ENCODE results near the gene IL10RA.

Gene IL10RA

DNA sequence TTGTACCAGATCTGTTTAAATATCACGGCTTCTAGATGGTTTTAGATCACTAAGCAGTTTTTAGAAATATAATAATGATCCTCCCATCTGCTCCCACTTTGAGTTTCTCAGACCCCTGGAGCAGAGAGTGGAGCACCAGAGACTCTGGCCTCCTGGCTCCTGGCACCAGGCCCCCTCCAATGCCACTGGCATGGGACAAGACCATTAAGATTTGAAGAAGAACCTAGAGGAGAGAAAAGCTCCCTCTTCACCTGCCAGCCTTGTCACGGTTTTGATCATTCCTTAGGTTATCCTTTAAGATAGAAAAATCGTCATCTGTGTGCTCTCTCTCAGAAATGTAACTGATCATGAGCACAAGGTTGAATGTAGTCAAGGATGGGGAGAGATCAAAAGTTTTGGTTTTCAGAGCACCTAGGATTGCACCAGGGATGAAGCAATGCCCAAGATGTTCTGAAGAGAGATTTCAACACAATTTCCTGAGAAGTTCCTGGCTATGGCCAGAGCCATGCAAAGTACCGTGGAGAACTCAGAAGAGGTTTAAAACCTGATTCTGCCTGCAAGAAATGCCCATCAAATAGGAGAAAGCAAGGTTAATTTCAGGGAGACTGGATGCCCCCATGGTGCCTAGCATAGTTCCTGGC is 22.2 kb downstream of the IL10RA start:
- DNase-seq = no peak

DNA sequence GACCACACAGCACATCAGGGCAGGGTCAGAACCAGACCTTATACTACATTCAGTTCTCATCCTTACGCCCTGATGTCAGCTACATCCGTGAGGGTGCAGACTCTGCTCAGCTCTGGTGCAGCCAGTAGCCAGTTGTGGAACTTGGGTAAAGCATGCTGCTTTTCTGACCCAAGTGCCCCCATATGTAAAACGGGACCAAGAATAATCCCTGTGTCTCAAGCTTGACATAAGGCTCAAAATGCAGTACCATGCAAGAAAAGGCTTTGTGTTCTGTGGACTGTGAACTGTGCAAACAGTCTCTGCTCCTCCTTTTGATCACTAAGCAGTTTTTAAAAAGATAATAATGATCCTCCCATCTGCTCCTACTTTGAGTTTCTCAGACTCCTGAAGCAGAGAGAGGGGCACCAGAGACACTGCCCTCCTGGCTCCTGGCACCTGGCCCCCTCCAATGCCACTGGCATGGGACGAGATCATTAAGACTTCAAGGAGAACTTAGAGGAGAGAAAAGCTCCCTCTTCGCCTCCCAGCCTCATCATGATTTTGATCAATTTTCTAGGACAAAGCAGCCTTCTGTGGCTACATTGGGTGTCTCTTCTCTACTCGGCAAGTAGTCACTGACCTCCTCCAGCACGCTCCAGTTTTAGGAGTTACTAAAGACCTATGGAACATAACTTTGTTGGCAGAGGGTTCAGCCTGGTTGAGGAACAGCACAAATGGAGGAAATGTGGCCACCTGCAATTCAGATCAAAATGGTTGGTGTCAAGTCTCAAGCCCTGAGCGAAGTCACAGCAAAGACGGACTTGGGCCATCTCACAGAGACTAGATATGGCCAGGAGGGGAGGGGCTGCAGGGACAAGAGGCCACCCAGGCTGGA is 23.9 kb downstream of the IL10RA start:
- DNase-seq = no peak

DNA sequence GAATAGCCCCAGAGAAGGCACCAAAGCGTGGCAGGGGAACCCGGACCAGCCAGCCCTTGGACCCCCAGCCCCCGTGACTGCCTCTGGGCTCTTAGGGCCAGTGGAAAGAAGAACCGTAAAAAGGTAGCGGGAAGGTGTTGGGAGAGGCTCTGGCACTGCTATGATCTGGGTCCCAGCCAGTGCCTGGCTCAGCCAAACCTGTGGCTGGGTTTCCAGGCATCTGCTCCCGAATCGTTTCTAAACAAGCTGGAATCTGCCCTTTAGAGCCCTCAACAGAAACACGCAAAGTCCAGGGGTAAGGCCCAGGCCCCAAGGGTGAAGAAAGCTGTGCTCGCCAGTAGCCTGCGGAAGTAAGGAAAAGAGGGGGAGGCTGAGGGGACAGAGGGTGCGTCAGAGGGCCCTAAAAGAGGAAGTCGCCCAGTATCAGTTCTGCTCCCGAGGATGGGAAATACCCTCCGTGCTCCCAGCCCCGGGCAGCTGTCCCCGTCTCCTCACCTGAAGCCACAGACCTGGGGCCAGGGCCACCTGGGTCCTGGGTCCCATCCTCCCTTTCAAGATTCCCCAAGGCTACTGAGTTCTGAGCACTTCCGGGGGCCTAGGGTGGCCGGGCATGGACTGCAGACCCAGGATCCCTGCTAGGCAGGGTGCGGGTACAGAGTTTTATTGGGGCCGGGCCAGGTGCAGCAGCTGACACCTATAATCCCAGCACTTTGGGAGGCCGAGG is 24.7 kb downstream of the IL10RA start:
- peak; percentile 79 for DNase-seq

DNA sequence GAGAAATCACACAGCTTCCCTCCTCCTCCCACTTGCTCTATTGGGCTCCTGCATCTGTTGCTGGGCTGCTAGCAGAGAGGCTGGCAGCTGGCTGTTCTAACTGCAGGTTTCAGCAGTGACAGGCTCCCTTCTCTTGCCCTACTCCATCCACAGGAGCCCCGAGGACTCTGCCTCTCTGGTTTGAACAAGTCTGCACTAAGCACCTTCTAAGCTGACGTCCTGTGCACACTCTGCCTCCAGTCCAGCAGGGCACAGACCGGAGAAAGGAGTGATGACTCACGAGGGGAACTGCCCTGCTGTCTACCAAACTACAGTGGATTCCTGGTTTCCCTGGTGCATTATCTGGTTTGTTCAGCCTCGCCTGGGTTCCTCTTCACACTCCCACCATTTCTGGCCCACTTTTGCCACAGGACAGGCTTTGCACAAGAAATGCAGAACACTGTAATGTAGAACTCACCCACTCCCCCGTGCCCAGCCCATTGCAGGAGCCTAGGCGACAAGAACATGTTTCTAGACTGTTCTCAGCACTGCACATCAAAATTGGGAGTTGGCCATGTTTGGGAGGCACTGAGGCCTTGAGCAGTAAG is 26.0 kb downstream of the IL10RA start:
- peak; percentile 81 for DNase-seq

DNA sequence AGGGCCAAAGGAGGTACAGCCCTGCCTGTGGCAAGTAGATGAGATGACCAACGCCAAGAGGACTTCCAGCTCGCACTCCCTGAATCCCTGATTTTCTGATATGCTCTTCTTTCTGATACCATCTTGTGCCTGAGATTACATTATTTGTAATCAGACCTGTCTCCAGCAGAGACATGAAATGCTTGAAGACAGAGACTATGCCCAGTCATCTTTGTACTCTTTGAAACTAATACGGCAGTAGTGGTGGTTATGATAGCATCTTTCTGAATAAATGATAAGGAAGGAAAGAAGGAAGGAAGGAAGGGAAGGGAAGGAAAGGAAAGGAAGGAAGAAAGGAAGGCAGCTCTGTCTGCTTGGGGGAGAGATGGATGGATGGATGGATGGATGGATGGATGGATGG is 27.8 kb downstream of the IL10RA start:
- DNase-seq = no peak

DNA sequence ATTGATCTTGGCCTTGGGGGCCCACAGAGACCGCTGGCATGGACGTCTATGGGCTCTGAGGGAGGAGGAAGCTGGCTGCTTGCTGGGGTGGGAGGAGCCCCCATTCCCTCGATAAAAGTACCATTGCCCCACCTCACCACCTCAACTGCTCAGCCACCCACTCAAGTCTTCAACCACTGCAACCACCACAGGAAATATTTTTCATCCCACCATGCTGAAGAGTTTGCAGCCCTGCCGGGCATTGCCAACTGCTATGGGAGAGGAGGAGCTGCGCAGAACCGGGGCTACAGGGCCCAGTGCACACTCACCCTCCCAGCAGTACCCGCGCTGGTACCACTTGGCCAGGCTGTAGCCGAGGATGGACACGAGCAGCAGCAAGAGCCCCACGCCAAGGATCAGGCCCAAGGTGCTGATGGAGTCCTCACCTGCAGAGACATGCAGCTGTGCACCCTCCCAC is 29.2 kb downstream of the IL10RA start:
- no peak for DNase-seq

DNA sequence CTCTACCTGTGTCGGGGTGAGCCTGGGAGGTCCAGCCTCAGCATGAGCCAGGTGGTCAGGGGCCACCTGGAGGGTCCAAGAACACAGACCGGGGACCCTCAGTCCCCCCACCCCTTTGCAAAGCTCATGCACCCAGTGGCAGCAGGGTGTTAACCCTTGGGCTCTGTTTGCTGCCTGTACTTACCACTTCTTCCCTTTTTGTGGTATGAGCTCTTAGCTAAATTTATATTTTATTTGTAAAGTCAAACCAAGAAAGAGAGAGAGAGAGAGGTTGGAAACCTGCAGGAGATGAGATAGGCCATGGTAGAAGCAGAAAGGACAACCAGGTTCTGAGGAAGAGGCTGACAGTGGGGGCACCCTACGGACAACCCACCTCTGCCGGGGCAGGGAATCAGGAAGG is 29.9 kb downstream of the IL10RA start:
- DNase-seq = peak; percentile 61

DNA sequence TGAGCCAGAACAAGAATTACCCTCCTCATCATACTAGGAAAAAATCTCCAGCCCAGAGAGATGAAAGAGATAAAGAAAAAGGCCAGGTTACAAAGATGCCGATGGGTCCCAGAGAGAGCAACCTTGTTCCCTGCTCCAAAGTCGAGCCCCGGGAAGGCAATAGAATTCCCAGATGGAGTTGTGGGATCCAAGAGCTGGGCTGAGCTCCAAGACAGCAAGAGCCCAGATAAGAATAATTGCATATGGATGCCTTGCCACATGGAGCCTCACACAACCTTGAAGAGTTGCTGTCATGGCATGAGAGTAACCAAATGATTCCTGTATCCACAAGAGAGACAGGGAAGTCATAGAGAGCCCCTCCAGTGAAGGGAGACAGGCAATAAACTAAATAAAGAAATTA is 30.9 kb downstream of the IL10RA start:
- DNase-seq = no peak

DNA sequence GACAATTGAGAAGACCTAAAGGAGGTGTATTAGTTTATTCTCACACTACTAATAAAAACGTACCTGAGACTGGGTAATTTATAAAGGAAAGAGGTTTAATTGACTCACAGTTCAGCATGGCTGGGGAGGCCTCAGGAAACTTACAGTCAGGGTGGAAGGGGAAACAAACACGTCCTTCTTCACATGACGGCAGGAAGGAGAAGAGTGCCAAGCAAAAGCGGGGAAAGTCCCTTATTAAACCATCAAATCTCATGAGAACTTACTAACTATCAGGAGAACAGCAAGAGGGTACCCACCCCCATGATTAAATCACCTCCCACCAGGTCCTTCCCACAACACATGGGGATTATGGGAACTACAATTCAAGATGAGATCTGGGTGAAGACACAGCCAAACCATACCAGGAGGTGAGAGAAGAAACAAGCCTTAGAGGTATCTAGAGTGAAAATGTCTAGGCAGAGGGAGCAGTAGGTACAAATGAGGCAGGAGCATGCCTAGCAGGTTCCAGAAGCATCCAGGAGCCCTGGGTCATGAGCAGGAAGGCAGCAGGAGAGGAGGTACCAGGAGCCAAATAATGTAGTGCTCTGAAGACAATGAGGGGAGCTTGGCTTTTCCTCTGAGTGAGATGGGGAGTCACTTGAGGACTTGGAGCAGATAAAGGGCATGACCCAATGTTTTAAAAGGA is 31.6 kb downstream of the IL10RA start:
- DNase-seq = no peak

DNA sequence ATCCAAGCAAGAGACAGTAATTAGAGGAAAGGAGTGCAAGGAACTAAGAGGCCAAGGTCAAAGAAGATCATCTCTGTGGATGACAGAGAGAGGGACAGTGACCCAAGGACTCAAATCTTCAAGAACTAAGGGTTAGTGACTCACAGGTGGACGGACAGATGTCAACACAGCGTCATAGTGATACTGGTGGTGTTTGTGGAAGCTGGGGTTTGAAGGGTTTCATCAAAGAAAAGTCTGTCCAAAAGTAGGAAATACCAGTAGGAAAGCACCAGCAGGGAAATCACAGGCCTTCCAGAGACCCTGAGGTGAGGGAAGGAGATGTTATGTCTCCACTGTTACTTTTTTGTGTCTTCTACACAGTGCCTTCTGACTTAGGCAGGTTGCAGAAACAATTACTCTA is 32.2 kb downstream of the IL10RA start:
- no peak for DNase-seq

DNA sequence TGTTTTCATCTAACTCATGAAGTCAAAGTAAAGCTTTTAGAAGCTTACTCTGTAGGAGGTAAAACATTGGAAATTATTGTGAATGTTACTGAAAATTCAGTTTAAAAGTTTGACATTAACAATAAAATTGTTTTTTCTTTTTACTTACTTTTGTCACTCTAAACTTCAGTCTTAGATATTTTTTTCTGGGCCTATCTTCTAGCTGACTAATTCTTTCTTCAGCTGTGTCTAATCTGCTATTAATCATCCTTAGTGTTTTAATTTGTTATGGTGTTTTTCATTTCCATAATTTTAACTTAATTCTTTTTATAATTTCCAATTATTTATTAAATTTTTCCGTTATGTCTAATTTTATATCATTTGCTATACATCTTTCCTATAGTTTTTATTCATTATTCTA is 35.0 kb downstream of the IL10RA start:
- no peak for DNase-seq

DNA sequence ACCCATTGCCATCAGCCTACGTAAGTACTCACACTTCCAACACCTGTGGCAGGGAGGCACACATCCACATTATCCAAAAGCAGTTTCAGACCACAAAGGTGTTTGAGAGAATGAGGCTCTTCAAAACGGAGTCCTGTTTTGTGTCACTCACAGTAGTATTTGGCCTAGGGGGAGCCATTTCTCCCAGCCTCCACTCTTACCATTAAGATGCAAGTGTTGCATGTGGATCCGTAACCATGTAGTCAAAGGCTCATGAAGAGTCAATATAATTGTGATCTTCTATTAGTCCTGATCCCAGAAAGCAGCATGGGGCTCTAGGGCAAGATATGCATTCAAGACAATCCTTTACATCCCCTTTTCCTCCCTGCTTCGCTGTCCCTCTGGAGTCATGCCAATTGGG is 41.5 kb downstream of the IL10RA start:
- no peak for DNase-seq

DNA sequence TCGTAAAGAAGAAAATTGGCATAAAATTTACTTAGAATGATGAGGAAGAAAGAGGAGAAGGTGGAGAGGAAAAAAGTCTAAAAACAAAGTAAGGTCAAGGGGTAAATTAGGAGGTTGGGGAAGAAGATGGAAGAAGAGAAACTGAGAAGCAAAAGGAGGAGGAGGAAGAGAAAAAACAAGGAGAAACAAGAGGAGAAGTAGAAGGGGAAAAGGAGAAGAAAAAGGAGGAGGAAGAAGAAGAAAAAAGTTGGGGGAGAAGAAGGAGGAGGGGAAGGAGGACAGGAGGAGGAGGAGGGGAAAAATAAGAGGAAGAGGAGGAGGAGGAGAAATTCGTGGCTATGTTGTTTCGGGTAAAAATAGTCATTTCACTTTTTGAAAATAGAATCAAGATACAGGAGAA is 42.4 kb downstream of the IL10RA start:
- no peak for DNase-seq

DNA sequence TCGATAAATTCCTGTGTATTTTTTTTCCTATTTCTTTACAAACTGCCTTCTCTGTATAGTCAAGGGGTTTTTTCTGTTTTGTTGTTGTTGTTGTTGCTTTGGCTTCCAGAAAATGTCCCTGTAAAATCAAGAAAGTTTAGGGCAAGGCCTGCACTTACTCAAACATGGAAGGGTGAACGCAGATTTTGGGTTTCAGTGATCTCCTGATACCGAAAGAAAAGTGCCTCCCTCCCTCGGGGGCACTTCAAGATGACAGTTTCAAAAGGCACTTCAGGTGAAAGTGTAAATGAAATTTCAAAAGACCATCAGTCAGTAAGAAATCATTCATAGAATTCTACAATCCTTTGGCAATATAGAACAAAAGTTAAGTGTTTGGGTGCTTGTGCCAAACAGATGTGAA is 47.2 kb downstream of the IL10RA start:
- DNase-seq = no peak

DNA sequence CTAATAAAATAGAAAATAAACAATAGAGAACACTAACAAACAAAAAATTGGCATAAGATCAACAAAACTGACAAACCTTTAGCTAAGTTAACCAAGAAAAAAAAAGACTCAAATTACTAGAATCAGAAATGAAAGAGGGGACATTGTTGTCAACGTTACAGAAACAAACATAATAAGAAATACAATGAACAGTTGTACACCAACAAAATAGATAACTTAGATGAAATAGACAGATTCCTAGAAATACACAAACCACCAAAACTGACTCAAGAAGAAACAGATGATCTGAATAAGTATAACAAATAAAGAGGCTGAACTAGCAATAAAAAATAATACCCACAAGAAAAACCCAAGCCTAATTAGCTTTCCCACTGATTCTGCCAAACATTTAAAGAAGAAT is 55.9 kb downstream of the IL10RA start:
- no peak for DNase-seq

DNA sequence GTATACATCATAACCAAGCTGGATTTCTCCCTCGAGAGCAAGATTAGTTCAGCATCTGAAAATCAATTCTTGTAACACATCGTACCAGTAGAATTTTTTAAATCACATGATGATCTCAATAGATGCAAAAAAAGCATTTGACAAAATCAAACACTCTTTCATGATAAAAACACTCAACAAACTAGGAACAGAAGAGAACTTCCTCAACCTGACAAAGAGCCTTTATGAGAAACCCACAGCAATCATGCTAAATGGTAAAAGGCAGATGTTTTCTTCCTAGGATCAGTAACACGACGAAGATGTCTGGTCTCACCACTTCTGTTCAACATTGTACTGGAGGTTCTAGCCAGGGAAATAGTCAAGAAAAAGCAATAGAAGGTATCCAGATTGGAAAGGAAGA is 56.6 kb downstream of the IL10RA start:
- no peak for DNase-seq

DNA sequence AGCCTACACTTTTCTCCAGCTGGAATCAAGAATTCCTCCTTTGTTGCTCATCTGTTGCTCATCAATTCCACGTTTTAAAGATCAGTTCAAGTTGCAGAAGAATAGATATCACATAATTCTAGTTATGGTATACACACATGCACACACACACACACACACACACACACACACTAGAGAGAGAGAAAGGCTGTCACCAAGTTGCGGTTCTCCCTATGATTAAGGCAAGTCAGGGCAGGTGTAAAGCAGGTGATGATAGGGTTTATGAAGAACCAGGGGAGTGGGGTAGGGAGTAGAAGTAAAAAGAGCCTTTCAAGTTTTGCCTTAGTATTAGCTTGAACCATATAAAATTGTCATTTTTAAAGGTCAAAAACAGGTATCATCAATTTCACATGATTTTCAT is 59.0 kb downstream of the IL10RA start:
- DNase-seq = no peak

DNA sequence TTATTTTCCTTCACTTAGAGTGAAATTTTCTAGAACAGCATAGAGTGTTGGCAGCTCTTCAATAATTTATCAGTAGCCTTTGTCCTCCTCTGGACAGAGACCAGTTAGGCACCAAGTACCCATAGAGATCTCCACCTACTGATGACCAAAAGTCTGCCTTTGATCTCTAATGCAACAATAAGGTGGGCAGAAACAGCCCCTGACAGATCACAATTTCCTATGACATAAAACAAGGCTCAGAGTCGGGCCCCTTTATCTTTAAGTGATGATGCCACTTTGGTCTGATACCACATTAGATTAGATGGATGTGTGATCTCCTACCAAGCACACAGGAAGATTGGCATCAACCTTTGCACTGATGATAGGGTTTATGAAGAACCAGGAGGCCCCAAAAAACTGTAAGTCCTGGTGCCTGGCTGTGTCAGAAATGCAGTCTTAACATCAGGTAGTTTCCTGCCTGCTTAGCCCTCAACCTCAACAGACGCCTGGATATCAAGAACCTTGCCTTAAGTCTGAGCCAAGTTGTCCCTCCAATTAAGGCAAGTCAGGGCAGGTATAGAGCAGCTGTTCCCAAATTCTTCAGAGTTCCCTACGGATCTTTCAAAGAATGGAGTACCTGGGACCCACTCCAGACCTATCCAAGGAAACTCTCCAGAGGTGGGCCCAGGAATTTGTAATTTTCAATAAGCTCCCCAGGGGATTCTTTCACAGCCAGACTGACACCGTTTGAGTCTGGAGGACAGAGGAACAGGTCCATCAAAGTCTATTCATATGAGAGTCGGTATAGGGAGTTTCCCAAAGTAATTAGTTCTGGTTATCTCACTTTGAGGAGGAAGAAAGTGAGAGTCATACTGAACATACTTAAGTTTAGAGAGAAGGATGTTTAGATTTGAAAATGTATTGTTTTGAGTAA is 60.1 kb downstream of the IL10RA start:
- no peak for DNase-seq

DNA sequence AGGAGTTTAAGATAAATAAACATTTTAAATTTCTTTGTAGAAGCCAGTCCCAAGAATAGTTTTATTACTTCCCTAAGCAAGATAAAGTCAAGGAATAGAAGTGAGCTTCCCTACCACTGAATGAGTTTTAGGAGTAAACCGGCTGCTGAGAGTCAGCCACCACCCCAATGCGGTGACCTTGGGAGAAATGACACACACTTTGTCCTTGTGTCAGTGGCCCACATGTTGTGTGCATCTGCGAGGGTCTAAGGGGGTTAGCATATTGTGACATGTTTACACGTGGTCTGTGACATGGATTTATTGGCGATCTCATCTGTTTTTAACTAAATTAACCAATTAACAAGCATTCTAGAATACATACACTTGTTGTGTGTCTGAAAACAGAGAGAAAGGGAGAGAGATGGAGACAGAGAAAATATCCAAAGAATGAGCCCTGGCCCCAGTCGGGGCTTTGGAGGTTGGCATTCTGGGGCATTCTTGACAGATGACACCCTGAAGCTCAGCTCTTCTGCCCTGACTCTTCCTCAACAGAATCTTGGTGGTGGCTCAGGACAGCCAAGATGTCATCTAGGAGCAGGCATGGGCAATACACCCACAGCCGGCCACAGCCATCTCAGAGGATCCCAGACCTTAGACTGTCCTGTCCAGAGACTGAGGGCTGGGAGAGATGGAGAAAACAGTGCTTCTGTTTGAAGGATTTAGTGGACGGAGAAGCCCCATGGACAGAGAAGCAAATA is 60.9 kb downstream of the IL10RA start:
- DNase-seq = no peak

DNA sequence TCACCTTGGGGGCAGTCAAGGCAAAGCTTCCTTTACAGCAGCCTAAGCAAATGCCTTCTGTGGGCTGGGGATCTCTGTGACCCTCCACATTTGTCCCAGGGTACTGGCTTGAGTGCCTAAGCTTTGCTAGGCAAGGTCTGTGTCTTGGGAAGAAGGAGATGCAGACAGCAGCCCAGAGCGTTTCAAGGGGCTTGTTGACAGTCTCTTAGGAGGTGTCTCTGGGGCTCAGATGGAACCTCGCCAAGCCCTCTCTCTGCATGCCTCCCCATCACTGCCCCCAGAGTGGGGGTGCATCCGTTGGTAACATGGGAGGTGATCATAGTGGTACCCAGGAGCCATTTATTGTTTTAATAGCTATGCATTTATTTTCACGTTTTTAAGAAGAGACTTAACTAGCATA is 61.6 kb downstream of the IL10RA start:
- no peak for DNase-seq
